Effector memory CD8-positive, alpha-beta T cell (primary cell): Measurements from ENCODE around the gene TMEM135.
"Not testable (repeated sequence)": the region's sequence is repeated elsewhere in the genome, so short reads cannot be mapped to it uniquely, and the experiment has no call there.

Source experiments
- ATAC-seq: fragments of 150-1000 bp; cut with Tn5 transposase; replicated peaks from 2 replicates; pipeline ENCODE4 v1.10.0; 2021; ENCODE audit warnings: mild to moderate bottlenecking, moderate library complexity
- DNase-seq, 3 experiments: peaks; one replicate each; pipeline ENCODE4 v3.0.0; 2021
- H3K27ac Mint-ChIP-seq, 2 donors: one replicate each; pipeline ENCODE4 v1.8.0; 2022; ENCODE audit warnings: mild to moderate bottlenecking in 2 of 2, mixed read lengths in 2 of 2, moderate library complexity in 2 of 2
- H3K27me3 Mint-ChIP-seq, 2 donors: one replicate each; pipeline ENCODE4 v1.8.0; 2022; ENCODE audit warnings: mixed read lengths in 2 of 2
- H3K36me3 Mint-ChIP-seq: one replicate; pipeline ENCODE4 v1.8.0; 2022; ENCODE audit warnings: mild to moderate bottlenecking, moderate library complexity, mixed read lengths; ENCODE audit not compliant: insufficient read depth
- H3K4me1 Mint-ChIP-seq, 2 donors: one replicate each; pipeline ENCODE4 v1.8.0; 2022; ENCODE audit warnings: low read depth in 2 of 2, mixed read lengths in 2 of 2
- H3K4me3 Mint-ChIP-seq, 2 donors: one replicate each; pipeline ENCODE4 v1.8.0; 2022; ENCODE audit warnings: mild to moderate bottlenecking in 2 of 2, mixed read lengths in 2 of 2, moderate library complexity in 2 of 2
- H3K9me3 Mint-ChIP-seq, 2 donors: one replicate each; pipeline ENCODE4 v1.8.0; 2022; ENCODE audit warnings: mixed read lengths in 2 of 2

Gene TMEM135

GRCh38 chr11:87187076-87187475 lies 149.3 kb downstream of the TMEM135 start:
- no peaks in the 10 kb centered on the region for H3K27me3 Mint-ChIP-seq
- no peak overlapping the region for H3K4me3 Mint-ChIP-seq
- DNase-seq (no peak), ATAC-seq (no peak)
- H3K9me3 Mint-ChIP-seq: no peaks in the 10 kb centered on the region
- H3K36me3 Mint-ChIP-seq: peaks cover 3% of the 10 kb centered on the region
- H3K27ac Mint-ChIP-seq: no peak overlapping the region
- H3K4me1 Mint-ChIP-seq: peaks cover 3 to 11% of the 10 kb centered on the region in 2 donors

GRCh38 chr11:87187930-87188329 lies 150.2 kb downstream of the TMEM135 start:
- H3K4me1 Mint-ChIP-seq: peaks cover 3 to 11% of the 10 kb centered on the region in 2 donors
- H3K27ac Mint-ChIP-seq: no peak overlapping the region
- DNase-seq (no peak), ATAC-seq (no peak)
- no peak overlapping the region for H3K4me3 Mint-ChIP-seq
- peaks cover 7% of the 10 kb centered on the region for H3K36me3 Mint-ChIP-seq
- no peaks in the 10 kb centered on the region for H3K27me3 Mint-ChIP-seq
- no peaks in the 10 kb centered on the region for H3K9me3 Mint-ChIP-seq

- H3K4me1 Mint-ChIP-seq: peaks cover 3 to 15% of the 10 kb centered on the region in 2 donors
- not testable (repeated sequence) for H3K9me3 Mint-ChIP-seq, H3K27me3 Mint-ChIP-seq, H3K4me3 Mint-ChIP-seq, H3K36me3 Mint-ChIP-seq, H3K27ac Mint-ChIP-seq, DNase-seq, ATAC-seq
Observed at GRCh38 chr11:87188396-87188795, 150.7 kb downstream of the TMEM135 start.

GRCh38 chr11:87188921-87189320 lies 151.2 kb downstream of the TMEM135 start:
- not testable (repeated sequence) for H3K27me3 Mint-ChIP-seq, H3K27ac Mint-ChIP-seq, DNase-seq, H3K4me3 Mint-ChIP-seq, H3K9me3 Mint-ChIP-seq, H3K36me3 Mint-ChIP-seq, ATAC-seq
- H3K4me1 Mint-ChIP-seq: peaks cover 3 to 15% of the 10 kb centered on the region in 2 donors

GRCh38 chr11:87190071-87190470 lies 152.3 kb downstream of the TMEM135 start:
- no peaks in the 10 kb centered on the region for H3K9me3 Mint-ChIP-seq
- H3K27ac Mint-ChIP-seq: peak overlapping the region in 1 of 2 donors; percentile 25
- H3K4me1 Mint-ChIP-seq: peaks cover 4 to 12% of the 10 kb centered on the region in 2 donors
- ATAC-seq (no peak), DNase-seq (no peak)
- no peak overlapping the region for H3K4me3 Mint-ChIP-seq
- no peaks in the 10 kb centered on the region for H3K27me3 Mint-ChIP-seq
- peaks cover 7% of the 10 kb centered on the region for H3K36me3 Mint-ChIP-seq

GRCh38 chr11:87193756-87194470 lies 156.2 kb downstream of the TMEM135 start:
- H3K4me3 Mint-ChIP-seq: no peak overlapping the region
- no peak overlapping the region for H3K27ac Mint-ChIP-seq
- no peak for ATAC-seq
- H3K4me1 Mint-ChIP-seq: peaks cover 2 to 9% of the 10 kb centered on the region in 2 donors
- peaks cover 7% of the 10 kb centered on the region for H3K36me3 Mint-ChIP-seq
- H3K9me3 Mint-ChIP-seq: no peaks in the 10 kb centered on the region
- no peak for DNase-seq
- H3K27me3 Mint-ChIP-seq: no peaks in the 10 kb centered on the region

GRCh38 chr11:87194985-87195820 lies 157.5 kb downstream of the TMEM135 start:
- H3K4me1 Mint-ChIP-seq: peaks cover 2 to 9% of the 10 kb centered on the region in 2 donors
- H3K27ac Mint-ChIP-seq: no peak overlapping the region
- H3K27me3 Mint-ChIP-seq: no peaks in the 10 kb centered on the region
- H3K36me3 Mint-ChIP-seq: peaks cover 7% of the 10 kb centered on the region
- no peaks in the 10 kb centered on the region for H3K9me3 Mint-ChIP-seq
- H3K4me3 Mint-ChIP-seq: no peak overlapping the region
- ATAC-seq (no peak), DNase-seq (no peak)

- peaks cover under 1 to 2% of the 10 kb centered on the region in 2 donors for H3K4me1 Mint-ChIP-seq
- no peak for ATAC-seq
- H3K9me3 Mint-ChIP-seq: no peaks in the 10 kb centered on the region
- H3K27ac Mint-ChIP-seq: no peak overlapping the region
- H3K4me3 Mint-ChIP-seq: no peak overlapping the region
- no peaks in the 10 kb centered on the region for H3K36me3 Mint-ChIP-seq
- H3K27me3 Mint-ChIP-seq: no peaks in the 10 kb centered on the region
- no peak for DNase-seq
Observed at GRCh38 chr11:87198266-87198881, 160.6 kb downstream of the TMEM135 start.

GRCh38 chr11:87201376-87201775 lies 163.6 kb downstream of the TMEM135 start:
- DNase-seq (no peak), ATAC-seq (no peak)
- Mint-ChIP-seq H3K4me3 (no peak overlapping the region), H3K36me3 (no peaks in the 10 kb centered on the region), H3K4me1 (no peaks in the 10 kb centered on the region), H3K27me3 (no peaks in the 10 kb centered on the region), H3K27ac (no peak overlapping the region), H3K9me3 (no peaks in the 10 kb centered on the region)

GRCh38 chr11:87203907-87204602 lies 166.3 kb downstream of the TMEM135 start:
- H3K27ac Mint-ChIP-seq: no peak overlapping the region
- H3K27me3 Mint-ChIP-seq: no peaks in the 10 kb centered on the region
- no peaks in the 10 kb centered on the region for H3K9me3 Mint-ChIP-seq
- H3K4me3 Mint-ChIP-seq: no peak overlapping the region
- H3K4me1 Mint-ChIP-seq: no peaks in the 10 kb centered on the region
- ATAC-seq: no peak
- DNase-seq: no peak
- no peaks in the 10 kb centered on the region for H3K36me3 Mint-ChIP-seq

GRCh38 chr11:87212891-87213290 lies 175.2 kb downstream of the TMEM135 start:
- ATAC-seq (no peak), DNase-seq (no peak)
- Mint-ChIP-seq H3K27ac (peak overlapping the region; percentile 32 to 66), H3K4me1 (peaks cover 14 to 19% of the 10 kb centered on the region in 2 donors), H3K27me3 (no peaks in the 10 kb centered on the region), H3K36me3 (peaks cover 3% of the 10 kb centered on the region), H3K4me3 (peak overlapping the region; percentile 27 to 32), H3K9me3 (no peaks in the 10 kb centered on the region)

GRCh38 chr11:87213444-87213843 lies 175.7 kb downstream of the TMEM135 start:
- H3K4me3 Mint-ChIP-seq: peak overlapping the region; percentile 27 to 32
- DNase-seq (no peak), ATAC-seq (peak; percentile 50)
- peaks cover 3% of the 10 kb centered on the region for H3K36me3 Mint-ChIP-seq
- H3K4me1 Mint-ChIP-seq: peaks cover 14 to 24% of the 10 kb centered on the region in 2 donors
- no peaks in the 10 kb centered on the region for H3K9me3 Mint-ChIP-seq
- no peaks in the 10 kb centered on the region for H3K27me3 Mint-ChIP-seq
- peak overlapping the region; percentile 32 to 66 for H3K27ac Mint-ChIP-seq

GRCh38 chr11:87215236-87215635 lies 177.5 kb downstream of the TMEM135 start:
- Mint-ChIP-seq H3K36me3 (peaks cover 3% of the 10 kb centered on the region), H3K27me3 (no peaks in the 10 kb centered on the region), H3K4me3 (no peak overlapping the region), H3K27ac (no peak overlapping the region), H3K4me1 (peaks cover 14 to 32% of the 10 kb centered on the region in 2 donors), H3K9me3 (no peaks in the 10 kb centered on the region)
- DNase-seq: no peak
- ATAC-seq: no peak
